Urothelium cell line (cell line): ENCODE measurements around the gene ZSCAN5C.
A peak's percentile ranks its signal among the peaks of the same experiment; 100 is the strongest.
"Not testable (repeated sequence)": the region's sequence is repeated elsewhere in the genome, so short reads cannot be mapped to it uniquely, and the experiment has no call there.

Experiments used
- DNase-seq: peaks from one replicate; pipeline ENCODE4 v3.0.0; 2011; ENCODE audit warnings: low spot score, mixed read lengths
- FAIRE-seq: peaks from 2 replicates; lab custom pipeline; 2011; peaks lifted over from hg19 to GRCh38; lab: Jason Lieb, UNC

ZSCAN5C gene, protein sequence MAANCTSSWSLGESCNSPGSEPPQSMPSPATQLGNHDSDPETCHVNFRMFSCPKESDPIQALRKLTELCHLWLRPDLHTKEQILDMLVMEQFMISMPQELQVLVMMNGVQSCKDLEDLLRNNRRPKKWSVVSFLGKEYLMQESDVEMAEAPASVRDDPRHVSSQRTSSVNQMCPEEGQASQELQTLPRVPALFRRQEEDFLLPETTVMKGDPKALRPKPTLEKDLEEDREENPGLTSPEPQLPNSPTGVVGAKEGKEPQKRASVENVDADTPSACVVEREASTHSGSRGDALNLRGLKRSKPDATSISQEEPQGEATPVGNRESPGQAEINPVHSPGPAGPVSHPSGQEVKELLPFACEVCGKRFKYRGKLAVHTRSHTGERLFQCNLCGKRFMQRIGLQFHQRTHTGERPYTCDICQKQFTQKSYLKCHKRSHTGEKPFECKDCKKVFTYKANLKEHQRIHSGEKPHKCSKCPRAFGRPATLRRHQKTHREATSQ

GRCh38 chr19:56201973-56202372 is at the start of gene ZSCAN5C:
TSS of gene ZSCAN5C (plus strand) at chr19:56202273. CDS start at chr19:56205914, 3,641 bp downstream.
- no peak for FAIRE-seq
- no peak for DNase-seq

DNA sequence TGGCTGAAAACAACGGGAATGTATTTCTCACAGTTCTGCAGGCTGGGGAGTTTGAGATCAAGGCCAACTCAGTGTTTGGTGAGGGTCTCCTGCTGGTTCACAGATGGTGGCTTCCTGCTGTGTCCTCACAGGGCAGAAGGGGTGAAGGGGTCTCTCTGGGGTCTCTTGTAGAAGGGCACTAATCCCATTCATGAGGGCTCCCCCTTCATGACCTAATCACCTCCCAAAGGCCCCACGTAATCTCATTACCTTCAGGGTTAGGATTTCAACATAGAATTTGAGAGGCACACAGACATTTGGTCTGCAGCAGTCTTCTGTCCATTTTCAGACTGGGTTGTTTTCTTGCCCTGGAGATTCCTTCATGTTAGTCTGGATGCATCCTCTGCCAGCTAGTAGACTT is 49.4 kb upstream of the ZSCAN5C start:
- DNase-seq: no peak
- FAIRE-seq: no peak

- DNase-seq (no peak), FAIRE-seq (no peak)
Observed at GRCh38 chr19:56153507-56153906, 48.6 kb upstream of the ZSCAN5C start.

GRCh38 chr19:56155124-56155687 is 46.9 kb upstream of the ZSCAN5C start:
- FAIRE-seq (peak; percentile 37), DNase-seq (no peak)

- FAIRE-seq: no peak
Observed at GRCh38 chr19:56156768-56157167, 45.3 kb upstream of the ZSCAN5C start.

DNA sequence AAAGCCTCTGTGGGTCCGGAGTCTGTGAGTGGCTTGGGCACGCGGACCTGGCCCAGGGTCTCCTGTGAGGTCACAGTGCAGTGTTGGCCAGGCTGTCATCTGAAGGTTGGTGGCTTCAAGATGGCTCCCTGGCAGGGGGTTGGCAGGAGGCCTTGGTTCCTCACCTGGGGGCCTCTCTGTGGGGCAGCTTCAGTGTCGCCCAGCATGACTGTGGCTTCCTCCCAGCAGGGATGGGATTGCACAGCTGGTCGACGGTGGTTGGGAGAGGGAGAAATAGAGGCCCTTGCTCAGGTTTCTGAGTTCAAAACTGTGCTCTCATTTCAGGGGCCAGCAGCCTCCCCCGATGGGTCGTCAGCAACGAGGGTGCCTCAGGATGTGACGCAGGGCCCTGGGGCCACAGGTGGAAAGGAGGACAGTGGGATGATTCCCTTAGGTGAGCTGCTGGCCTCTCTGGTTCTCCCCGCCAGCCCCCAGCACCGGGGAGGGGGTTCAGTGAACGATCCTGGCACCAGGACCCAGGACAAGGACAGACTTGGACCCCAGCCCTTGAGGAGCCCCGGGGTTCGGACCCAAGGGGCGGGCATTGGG is 43.8 kb upstream of the ZSCAN5C start:
- FAIRE-seq (no peak), DNase-seq (no peak)

More at GRCh38 chr19:56156768-56157167, 45.3 kb upstream of the ZSCAN5C start:
- no peak for DNase-seq

GRCh38 chr19:56159009-56159559 is 43.0 kb upstream of the ZSCAN5C start:
- peak; percentile 96 for FAIRE-seq
- DNase-seq: no peak

GRCh38 chr19:56159622-56160271 is 42.3 kb upstream of the ZSCAN5C start:
- DNase-seq: no peak
- FAIRE-seq: no peak

GRCh38 chr19:56161534-56161933 is 40.5 kb upstream of the ZSCAN5C start:
- DNase-seq: no peak
- FAIRE-seq: no peak

DNA sequence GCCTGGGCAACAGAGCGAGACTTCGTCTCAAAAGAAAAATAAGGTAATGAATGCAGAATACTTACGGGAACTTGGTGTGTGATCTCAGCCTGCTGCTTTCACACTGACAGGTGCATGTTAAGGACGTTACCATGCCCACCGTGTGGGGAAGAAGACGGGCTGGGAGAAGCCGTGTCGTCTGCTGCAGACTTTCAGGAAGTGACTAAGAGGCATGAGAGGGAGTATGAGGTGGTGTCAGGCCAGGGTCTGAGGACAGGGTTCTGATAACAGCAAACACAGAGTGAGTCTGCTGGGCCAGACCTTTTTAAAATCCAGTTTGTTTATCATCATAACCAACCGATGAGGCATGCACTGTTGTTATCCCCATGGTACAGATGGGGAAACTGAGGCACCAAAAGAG is 39.8 kb upstream of the ZSCAN5C start:
- no peak for FAIRE-seq
- no peak for DNase-seq

GRCh38 chr19:56163097-56163496 is 39.0 kb upstream of the ZSCAN5C start:
- FAIRE-seq (peak; percentile 46), DNase-seq (no peak)

DNA sequence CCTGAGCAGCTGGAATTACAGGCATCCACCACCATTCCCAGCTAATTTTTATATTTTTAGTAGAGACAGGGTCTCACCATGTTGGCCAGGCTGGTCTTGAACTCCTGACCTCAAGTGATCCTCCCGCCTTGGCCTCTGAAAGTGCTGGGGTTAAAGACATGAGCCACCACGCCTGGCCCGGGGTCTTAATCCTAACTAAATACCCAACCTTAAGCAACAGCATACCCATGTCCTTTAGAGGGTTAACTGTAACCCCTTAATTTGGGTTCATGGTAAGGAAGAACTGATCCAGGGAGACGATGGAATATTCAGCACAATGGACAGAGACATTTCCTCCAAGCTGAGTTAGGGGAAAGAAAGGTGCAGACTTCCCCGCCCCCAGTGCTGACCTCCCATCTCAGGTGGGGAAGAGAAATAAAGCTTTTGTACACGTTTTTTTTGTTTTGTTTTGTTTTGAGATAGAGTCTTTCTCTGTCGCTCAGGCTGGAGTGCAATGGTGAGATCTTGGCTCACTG is 35.0 kb upstream of the ZSCAN5C start:
- FAIRE-seq: no peak
- peak; percentile 35 for DNase-seq

GRCh38 chr19:56170261-56170660 is 31.8 kb upstream of the ZSCAN5C start:
- FAIRE-seq (peak; percentile 79), DNase-seq (peak; percentile 82)

- DNase-seq (no peak), FAIRE-seq (no peak)
Observed at GRCh38 chr19:56174086-56174485, 28.0 kb upstream of the ZSCAN5C start.

DNA sequence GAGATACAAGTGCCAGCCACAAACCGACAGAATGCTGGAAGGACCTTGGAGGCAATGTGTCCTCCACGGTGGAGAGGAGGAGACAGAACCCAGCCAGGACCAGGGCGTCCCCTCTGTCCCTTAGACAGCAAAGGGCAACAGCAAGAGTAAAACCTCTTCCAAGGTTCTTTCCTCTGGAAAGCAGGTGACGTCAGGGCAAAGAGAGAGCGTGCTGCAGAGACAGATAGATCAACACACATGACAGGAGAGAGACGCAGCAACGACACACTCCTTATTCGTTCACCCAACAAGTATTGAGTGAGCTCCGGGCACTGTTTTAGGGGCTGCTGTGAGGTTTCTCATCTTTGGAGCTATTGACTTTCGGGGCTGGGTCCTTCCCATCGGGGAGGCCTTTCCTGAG is 27.5 kb upstream of the ZSCAN5C start:
- FAIRE-seq (no peak), DNase-seq (no peak)

DNA sequence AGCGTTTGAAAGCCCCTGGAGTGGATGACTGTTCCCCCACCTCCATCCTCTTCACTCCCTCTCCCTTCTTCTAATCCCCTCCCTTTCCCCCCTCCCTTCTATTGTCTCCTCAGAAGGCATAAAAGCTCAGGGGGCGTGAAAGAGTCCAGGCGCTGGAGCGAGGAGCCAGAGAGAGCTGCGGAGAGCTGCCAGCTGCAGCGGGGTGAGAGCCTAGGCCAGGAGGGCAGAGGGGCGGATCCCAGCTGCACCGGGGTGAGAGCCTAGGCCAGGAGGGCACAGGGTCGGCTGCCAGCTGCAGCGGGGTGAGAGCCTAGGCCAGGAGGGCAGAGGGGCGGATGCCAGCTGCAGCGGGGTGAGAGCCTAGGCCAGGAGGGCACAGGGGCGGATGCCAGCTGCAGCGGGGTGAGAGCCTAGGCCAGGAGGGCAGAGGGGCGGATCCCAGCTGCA is 26.2 kb upstream of the ZSCAN5C start, which contains the start of gene GALP:
Gene GALP (plus strand): TSS at position 148 of the 447 bp plus-strand sequence. CDS start 1,101 bp downstream, outside the sequence.
- DNase-seq, FAIRE-seq: not testable (repeated sequence)

DNA sequence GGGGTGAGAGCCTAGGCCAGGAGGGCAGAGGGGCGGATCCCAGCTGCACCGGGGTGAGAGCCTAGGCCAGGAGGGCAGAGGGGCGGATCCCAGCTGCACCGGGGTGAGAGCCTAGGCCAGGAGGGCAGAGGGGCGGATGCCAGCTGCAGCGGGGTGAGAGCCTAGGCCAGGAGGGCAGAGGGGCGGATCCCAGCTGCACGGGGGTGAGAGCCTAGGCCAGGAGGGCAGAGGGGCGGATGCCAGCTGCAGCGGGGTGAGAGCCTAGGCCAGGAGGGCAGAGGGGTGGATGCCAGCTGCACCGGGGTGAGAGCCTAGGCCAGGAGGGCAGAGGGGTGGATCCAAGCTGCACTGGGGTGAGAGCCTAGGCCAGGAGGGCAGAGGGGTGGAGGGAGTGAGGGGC is 25.8 kb upstream of the ZSCAN5C start:
- FAIRE-seq, DNase-seq: not testable (repeated sequence)

- DNase-seq: no peak
- FAIRE-seq: no peak
Observed at GRCh38 chr19:56176881-56177280, 25.2 kb upstream of the ZSCAN5C start.

GRCh38 chr19:56177564-56178243 is 24.4 kb upstream of the ZSCAN5C start:
- FAIRE-seq (no peak), DNase-seq (no peak)

DNA sequence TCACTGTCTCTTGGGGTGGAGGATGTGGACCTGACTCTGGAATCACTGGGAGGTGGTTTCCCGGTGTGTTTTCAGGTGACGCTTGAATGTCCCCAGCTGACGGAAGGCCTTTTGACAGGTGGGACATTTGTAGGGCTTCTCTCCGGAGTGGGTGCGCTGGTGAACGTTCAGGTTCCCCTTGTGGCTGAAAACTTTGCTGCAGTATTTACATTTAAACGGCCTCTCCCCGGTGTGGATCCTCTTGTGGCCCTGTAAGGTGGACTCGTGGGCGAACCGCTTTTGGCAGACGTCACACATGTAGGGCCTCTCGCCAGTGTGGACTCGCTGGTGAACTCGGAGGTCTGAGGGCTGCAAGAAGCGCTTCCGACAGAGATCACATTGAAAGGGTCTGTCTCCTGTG is 12.3 kb upstream of the ZSCAN5C start:
- no peak for FAIRE-seq
- no peak for DNase-seq
